GM12874 (cell line): ENCODE results near the gene DNAAF5.

Experiments
- TF ChIP-seq, protein P1 (sequence below): IDR thresholded peaks from 2 replicates; pipeline ENCODE4 v1.5.1; 2011; ENCODE audit warnings: low read depth, mild to moderate bottlenecking, control low read depth, low read length, moderate library complexity; ENCODE audit not compliant: insufficient read depth

The DNAAF5 gene

DNA sequence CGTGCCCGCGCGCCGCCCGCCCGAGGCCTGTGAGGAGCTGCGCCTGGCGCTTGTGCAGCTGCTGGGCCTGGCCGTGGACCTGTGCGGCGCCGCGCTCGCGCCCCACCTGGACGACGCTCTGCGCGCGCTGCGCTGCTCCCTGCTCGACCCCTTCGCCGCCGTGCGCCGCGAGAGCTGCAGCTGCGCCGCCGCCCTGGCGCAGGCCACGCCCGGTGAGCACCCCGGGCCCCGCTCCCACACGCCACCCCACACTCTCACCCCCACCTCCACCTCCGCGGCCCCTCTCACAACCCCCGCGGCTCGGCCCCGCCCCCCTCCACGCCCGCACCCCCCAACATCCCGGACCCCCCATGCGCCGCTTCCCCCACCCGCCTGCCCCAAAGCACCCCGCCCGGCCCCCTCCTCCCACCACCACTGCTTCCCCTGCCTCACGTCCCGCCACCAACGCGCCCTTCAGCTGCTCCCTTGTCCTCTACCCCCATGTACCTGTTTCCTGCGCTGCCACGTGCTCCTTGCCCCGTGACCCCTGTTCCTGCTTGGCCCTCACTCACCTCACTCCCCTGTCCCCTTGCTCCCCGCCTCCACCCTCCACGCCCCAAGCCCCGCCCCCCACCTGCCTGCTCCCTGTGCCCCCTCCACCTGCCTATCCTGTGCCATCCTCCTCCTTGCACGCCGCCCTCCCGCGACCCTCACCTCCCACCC lies 756 bp downstream of the DNAAF5 start, which contains the start of gene PRKAR1B:
PRKAR1B (minus strand) TSS at position 178 of the 702 bp plus-strand sequence. CDS start 15,776 bp downstream, outside the sequence.
- TF ChIP-seq, protein P1, sequence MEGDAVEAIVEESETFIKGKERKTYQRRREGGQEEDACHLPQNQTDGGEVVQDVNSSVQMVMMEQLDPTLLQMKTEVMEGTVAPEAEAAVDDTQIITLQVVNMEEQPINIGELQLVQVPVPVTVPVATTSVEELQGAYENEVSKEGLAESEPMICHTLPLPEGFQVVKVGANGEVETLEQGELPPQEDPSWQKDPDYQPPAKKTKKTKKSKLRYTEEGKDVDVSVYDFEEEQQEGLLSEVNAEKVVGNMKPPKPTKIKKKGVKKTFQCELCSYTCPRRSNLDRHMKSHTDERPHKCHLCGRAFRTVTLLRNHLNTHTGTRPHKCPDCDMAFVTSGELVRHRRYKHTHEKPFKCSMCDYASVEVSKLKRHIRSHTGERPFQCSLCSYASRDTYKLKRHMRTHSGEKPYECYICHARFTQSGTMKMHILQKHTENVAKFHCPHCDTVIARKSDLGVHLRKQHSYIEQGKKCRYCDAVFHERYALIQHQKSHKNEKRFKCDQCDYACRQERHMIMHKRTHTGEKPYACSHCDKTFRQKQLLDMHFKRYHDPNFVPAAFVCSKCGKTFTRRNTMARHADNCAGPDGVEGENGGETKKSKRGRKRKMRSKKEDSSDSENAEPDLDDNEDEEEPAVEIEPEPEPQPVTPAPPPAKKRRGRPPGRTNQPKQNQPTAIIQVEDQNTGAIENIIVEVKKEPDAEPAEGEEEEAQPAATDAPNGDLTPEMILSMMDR: no peak

DNA sequence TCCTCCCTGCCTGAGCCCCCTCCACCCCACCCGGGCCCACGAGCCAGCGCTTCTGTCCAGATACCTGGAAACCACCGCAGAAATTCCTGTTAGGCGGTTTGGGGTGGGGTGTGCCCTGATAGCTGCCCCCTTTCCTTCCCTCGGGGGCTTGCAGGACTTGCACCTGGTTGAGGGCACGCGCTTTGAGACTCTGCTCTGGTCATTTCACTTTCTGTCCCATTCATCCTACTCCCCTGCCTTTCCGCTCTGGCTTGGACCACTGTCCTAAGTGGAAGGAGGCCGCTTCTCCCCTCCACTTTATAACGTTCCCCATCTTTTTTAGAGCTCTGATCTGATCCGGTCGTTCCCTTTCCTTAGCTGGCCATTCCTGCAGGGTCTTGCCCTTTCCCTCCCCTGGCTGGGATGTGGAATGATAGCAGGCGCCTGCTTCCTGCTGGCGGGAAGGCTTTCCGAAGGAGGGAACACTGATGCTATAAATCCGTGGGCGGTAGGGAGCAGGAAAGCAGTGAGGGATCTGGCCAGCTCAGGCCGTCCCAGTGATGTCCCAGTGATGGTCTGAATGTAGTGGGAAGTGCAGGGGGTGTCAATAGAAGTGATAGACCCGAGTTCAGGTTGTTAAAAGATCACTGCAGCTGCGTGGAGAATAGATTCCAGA lies 1.4 kb downstream of the DNAAF5 start:
- TF ChIP-seq, protein P1: no peak

DNA sequence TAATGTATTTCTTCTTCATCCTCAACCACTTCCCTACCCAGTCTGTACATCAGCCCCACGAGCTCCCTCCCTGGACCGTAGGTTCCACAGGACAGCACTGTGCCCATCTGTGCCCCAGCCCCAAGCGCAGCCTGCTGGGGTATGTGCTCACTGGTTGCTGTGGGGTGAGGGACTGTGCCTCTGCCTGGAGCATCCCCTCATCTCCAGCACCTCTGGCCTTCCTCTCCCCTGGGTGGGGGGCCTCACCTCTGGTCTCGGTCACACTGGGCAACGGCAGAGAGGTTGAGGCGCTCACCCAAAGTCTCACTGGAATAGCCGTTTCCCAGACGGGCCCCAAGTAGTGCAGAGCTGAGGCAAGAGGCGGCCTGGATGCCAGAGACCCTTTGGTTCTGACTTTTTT lies 2.1 kb downstream of the DNAAF5 start:
- TF ChIP-seq, protein P1: no peak

DNA sequence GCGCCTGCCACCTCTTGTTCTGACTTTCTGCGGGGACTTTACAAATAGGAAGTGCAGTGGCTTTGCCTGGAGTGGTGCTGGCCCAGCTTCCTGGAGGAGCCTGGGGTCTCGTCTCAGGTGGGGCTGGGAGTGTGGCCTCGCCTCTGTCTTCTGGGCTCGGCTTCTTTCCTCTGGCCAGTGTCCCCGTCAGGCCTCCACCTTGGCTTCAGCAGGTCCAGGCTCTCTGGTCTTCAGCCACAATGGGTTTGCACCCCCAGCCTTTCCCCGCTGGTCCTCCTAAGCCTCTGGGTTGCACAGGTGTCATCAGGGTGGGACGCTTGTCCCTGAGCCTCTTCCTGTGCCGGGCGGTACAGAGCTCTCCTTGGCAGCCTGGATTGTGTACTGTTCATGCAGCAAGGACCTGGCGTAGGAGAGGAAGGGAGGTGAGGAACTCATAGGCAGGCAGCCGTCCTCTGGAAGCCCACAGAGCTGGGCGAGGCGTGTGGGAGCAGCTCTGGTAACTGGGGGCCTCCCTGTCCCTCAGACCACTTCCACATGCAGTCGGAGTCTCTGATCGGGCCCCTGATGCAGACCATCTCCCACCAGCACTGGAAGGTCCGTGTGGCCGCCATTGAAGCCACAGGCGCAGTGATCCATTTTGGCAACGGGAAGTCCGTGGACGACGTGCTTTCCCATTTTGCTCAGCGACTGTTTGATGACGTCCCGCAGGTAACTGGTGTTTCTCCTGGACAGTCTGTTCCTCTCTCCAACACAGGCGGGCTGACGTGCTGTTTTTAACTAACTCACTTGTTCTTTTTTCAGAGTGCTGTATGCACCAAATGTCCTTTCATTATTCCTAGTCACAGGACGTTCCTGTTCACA lies 2.9 kb downstream of the DNAAF5 start:
- TF ChIP-seq, protein P1: no peak

DNA sequence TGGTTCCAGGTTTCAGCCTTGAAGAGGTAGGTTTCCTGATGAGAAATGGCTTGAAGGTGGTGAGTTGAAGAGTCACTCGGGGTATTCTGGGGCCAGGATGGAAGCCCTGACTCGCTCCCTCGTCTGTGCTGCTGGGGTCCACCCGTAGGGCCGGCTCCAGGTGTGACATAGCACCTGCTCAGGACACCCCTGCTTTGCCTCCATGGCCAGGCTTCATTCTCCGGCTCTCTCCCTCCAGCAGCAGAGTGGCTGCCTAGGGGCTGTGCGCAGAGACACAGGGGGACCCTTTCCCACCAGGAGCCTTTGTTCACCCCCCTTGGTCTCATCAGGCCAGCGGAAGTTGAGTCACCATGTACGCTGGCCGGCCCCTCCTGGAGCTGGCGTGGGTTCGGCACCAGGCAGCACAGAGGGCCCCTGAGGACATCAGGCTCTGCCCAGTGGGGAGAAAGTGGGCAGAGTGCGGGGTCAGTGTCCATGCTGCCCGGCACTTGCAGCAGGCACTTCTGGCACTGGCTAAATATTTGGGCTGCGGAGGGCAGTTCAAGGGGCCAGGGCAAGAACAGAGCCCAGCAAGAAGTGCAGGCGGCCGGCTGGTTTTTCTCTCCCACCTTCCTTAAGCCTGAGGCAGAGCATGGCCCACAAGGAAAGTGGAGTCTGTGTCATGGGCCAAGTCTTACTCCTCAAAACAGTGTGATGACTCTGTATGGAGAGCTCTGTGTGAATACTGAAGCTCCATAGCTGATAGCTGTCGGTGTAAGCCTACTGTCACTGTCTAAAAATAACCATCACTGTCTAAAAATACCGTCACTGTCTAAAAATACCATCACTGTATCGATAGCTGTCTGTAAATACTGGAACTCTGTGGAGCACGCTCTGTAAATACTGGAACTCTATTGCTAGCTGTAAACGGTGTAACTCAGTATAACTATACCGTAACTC lies 4.3 kb downstream of the DNAAF5 start:
- TF ChIP-seq, protein P1: no peak

DNA sequence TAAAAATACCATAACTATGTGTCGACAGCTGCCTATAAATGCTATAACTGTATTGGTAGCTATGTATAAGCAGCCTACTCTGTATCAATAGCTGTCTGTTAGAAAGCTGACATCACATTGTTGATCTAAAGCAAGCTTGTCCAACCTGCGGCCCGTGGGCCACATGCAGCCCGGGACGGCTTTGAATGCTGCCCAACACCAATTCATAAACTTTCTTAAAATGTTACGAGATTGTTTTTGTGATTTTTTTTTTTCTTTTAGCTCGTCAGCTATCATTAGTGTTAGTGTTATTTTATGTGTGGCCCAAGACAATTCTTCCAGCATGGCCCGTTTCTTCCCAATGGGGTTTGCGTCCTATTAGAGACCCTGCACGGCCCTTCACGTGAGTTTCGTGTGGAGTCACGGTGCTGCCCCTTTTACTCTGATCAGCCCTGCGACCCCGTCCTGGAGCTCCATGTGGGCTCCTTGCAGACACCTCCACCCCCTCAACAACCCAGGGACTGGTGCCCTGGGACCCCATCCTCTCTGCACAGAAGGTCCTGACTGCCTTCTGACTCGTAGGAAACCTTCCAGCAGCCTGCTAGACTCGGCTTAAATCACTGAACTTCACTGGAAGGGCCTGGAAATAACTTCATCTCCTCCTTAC lies 5.1 kb downstream of the DNAAF5 start:
- TF ChIP-seq, protein P1: no peak
